ENCODE measurements around the gene GAREM1. TPM values are rescaled to one million over a fixed set of nuclear protein-coding genes. Genes with fewer than 3 reads are reported as not detected.

GAREM1 gene
- total RNA-seq, 1 experiment from 2014 or later = 4.7 TPM

DNA sequence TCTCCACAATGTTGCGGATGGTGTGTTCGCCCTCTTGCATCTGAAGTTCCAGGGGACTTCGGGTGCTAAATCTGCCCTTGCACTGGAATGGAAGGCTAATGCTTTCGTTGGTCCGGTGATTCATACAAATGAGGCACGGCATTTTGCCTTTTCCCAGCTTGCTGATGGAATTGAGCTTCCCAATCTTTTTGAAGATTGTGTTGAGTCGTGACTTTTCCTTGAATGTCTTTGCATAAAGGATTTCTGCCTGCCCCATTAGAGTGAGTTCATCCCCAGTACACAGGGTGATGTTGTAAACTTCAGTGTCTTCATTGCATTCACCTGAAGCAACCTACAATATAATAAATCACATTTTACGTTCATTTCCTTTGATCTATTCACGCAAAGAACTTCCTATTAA, 182.8 kb downstream of the GAREM1 start:
- no peak for ATAC-seq
- ChIA-PET POLR2A (no interaction called here), CTCF (no interaction called here)
- no peak for DNase-seq (ENCODE audit: low read depth, low spot score)
- Histone ChIP-seq H3K4me1 (ENCODE audit: control insufficient read depth, insufficient read depth, low read length) (no peaks in the 10 kb centered on the region), H3K4me3 (ENCODE audit: low read depth in 2 of 2, low read length in 2 of 2) (no peak overlapping the region), H3K27me3 (ENCODE audit: control insufficient read depth, insufficient read depth, low read length) (no peaks in the 10 kb centered on the region), H3K9me3 (ENCODE audit: control insufficient read depth, insufficient read depth, low read depth, low read length) (no peaks in the 10 kb centered on the region), H3K36me3 (ENCODE audit: control insufficient read depth, insufficient read depth, low read length) (no peaks in the 10 kb centered on the region), H3K27ac (ENCODE audit: low read length) (no peak overlapping the region)
- in situ Hi-C loops (cut with HindIII; ENCODE audit: low pct_unique_long_range_greater_than_20kb, low sequenced_read_pairs) (no loop called here), intact Hi-C loops (cut with micrococcal nuclease; ENCODE audit: unreplicated experiment) (no loop called here)
- no peak for TF ChIP-seq POLR2AphosphoS5 (IDR thresholded peaks at IDR 0.05; ENCODE audit: low read depth, low read length)
- TF ChIP-seq, protein P1, sequence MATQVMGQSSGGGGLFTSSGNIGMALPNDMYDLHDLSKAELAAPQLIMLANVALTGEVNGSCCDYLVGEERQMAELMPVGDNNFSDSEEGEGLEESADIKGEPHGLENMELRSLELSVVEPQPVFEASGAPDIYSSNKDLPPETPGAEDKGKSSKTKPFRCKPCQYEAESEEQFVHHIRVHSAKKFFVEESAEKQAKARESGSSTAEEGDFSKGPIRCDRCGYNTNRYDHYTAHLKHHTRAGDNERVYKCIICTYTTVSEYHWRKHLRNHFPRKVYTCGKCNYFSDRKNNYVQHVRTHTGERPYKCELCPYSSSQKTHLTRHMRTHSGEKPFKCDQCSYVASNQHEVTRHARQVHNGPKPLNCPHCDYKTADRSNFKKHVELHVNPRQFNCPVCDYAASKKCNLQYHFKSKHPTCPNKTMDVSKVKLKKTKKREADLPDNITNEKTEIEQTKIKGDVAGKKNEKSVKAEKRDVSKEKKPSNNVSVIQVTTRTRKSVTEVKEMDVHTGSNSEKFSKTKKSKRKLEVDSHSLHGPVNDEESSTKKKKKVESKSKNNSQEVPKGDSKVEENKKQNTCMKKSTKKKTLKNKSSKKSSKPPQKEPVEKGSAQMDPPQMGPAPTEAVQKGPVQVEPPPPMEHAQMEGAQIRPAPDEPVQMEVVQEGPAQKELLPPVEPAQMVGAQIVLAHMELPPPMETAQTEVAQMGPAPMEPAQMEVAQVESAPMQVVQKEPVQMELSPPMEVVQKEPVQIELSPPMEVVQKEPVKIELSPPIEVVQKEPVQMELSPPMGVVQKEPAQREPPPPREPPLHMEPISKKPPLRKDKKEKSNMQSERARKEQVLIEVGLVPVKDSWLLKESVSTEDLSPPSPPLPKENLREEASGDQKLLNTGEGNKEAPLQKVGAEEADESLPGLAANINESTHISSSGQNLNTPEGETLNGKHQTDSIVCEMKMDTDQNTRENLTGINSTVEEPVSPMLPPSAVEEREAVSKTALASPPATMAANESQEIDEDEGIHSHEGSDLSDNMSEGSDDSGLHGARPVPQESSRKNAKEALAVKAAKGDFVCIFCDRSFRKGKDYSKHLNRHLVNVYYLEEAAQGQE (IDR thresholded peaks at IDR 0.05; ENCODE audit: insufficient read depth in 1 of 2, low read depth in 2 of 2, low read length in 1 of 2) = no peak
- BruUV-seq (replicated peaks) = no TSS peak

DNA sequence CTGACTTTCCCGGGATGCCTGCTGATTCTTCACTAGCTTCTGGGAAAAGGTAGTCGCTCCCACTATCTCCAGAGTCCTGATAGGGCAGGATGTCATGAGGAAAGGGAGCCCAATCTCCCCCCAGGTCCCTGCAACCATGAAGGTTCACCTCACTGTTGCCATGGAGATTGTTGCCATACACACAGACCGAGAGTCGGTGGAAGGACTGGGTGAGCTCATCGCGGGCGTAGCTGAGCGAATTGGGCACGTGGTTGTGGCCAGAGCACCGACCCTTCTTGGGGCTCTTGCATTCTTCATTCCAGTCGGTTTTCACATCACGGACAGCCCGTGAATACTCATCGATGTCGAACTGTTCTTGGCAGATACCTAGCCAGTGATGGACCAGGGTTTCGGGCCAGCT, 183.4 kb downstream of the GAREM1 start:
- CTCF ChIA-PET = no interaction called here

More for the DNA sequence above, 183.4 kb downstream of the GAREM1 start:
- ATAC-seq (no peak), DNase-seq (ENCODE audit: low read depth, low spot score) (no peak)
- H3K4me3 ChIP-seq (ENCODE audit: low read depth in 2 of 2, low read length in 2 of 2) = no peak overlapping the region
- in situ Hi-C loops (cut with HindIII; ENCODE audit: low pct_unique_long_range_greater_than_20kb, low sequenced_read_pairs) (no loop called here), intact Hi-C loops (cut with micrococcal nuclease; ENCODE audit: unreplicated experiment) (no loop called here)
- no peaks in the 10 kb centered on the region for H3K36me3 ChIP-seq (ENCODE audit: control insufficient read depth, insufficient read depth, low read length)
- no peaks in the 10 kb centered on the region for H3K4me1 ChIP-seq (ENCODE audit: control insufficient read depth, insufficient read depth, low read length)
- BruUV-seq (replicated peaks) = no TSS peak
- POLR2A ChIA-PET = no interaction called here
- H3K9me3 ChIP-seq (ENCODE audit: control insufficient read depth, insufficient read depth, low read depth, low read length) = no peaks in the 10 kb centered on the region
- no peak overlapping the region for H3K27ac ChIP-seq (ENCODE audit: low read length)
- TF ChIP-seq POLR2AphosphoS5 (IDR thresholded peaks at IDR 0.05; ENCODE audit: low read depth, low read length) (no peak), TCF7L2 (IDR thresholded peaks at IDR 0.05; ENCODE audit: low read depth, low read length) (no peak), SIN3A (IDR thresholded peaks at IDR 0.05; ENCODE audit: borderline replicate concordance, insufficient read depth, low read depth, low read length) (no peak)
- TF ChIP-seq, protein P1 (IDR thresholded peaks at IDR 0.05; ENCODE audit: insufficient read depth in 1 of 2, low read depth in 2 of 2, low read length in 1 of 2) = no peak
- TF ChIP-seq, protein P2, sequence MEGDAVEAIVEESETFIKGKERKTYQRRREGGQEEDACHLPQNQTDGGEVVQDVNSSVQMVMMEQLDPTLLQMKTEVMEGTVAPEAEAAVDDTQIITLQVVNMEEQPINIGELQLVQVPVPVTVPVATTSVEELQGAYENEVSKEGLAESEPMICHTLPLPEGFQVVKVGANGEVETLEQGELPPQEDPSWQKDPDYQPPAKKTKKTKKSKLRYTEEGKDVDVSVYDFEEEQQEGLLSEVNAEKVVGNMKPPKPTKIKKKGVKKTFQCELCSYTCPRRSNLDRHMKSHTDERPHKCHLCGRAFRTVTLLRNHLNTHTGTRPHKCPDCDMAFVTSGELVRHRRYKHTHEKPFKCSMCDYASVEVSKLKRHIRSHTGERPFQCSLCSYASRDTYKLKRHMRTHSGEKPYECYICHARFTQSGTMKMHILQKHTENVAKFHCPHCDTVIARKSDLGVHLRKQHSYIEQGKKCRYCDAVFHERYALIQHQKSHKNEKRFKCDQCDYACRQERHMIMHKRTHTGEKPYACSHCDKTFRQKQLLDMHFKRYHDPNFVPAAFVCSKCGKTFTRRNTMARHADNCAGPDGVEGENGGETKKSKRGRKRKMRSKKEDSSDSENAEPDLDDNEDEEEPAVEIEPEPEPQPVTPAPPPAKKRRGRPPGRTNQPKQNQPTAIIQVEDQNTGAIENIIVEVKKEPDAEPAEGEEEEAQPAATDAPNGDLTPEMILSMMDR (IDR thresholded peaks at IDR 0.05) = no peak
- no peaks in the 10 kb centered on the region for H3K27me3 ChIP-seq (ENCODE audit: control insufficient read depth, insufficient read depth, low read length)

Data from Panc1 (cell line).